Memory B cell (primary cell): ENCODE results near the gene NAA50.

ENCODE experiments used
- ATAC-seq: fragments of 150-1000 bp; cut with Tn5 transposase; 2 replicates; pipeline ENCODE4 v1.10.0; 2021; ENCODE audit warnings: low read depth, mild to moderate bottlenecking, moderate library complexity
- DNase-seq, 2 donors: peaks; one replicate each; pipeline ENCODE4 v3.0.0; 2022; ENCODE audit warnings: low spot score in 2 of 2
- H3K27ac Mint-ChIP-seq: one replicate; pipeline ENCODE4 v1.8.0; 2022; ENCODE audit warnings: mild to moderate bottlenecking, moderate library complexity, mixed read lengths
- H3K27me3 Mint-ChIP-seq: one replicate; pipeline ENCODE4 v1.8.0; 2022; ENCODE audit warnings: mixed read lengths
- H3K36me3 Mint-ChIP-seq: one replicate; pipeline ENCODE4 v1.8.0; 2022; ENCODE audit warnings: mild to moderate bottlenecking, mixed read lengths
- H3K4me1 Mint-ChIP-seq: one replicate; pipeline ENCODE4 v1.8.0; 2022; ENCODE audit warnings: mixed read lengths
- H3K4me3 Mint-ChIP-seq: one replicate; pipeline ENCODE4 v1.8.0; 2022; ENCODE audit warnings: mild to moderate bottlenecking, moderate library complexity, mixed read lengths
- H3K9me3 Mint-ChIP-seq: one replicate; pipeline ENCODE4 v1.8.0; 2022; ENCODE audit warnings: mixed read lengths

Gene NAA50

GRCh38 chr3:113745756-113746547 lies at the start of gene NAA50:
TSS of gene NAA50 (minus strand) at chr3:113746249. CDS start at chr3:113745949, 300 bp downstream.
- Mint-ChIP-seq H3K4me3 (peak within 1 kb of the TSS; percentile 96), H3K4me1 (peaks cover 50% of the 10 kb centered on the region)
- DNase-seq, result peak; percentile 80 to 89

GRCh38 chr3:113795693-113796092 lies 49.6 kb upstream of the NAA50 start:
- no peaks in the 10 kb centered on the region for H3K27me3 Mint-ChIP-seq
- peaks cover 23% of the 10 kb centered on the region for H3K36me3 Mint-ChIP-seq
- DNase-seq (no peak), ATAC-seq (no peak)
- H3K27ac Mint-ChIP-seq, result no peak overlapping the region
- no peak overlapping the region for H3K4me3 Mint-ChIP-seq
- H3K9me3 Mint-ChIP-seq, result no peaks in the 10 kb centered on the region
- no peaks in the 10 kb centered on the region for H3K4me1 Mint-ChIP-seq

More at GRCh38 chr3:113745756-113746547, at the start of gene NAA50:
- Mint-ChIP-seq H3K36me3 (peaks cover 2% of the 10 kb centered on the region), H3K9me3 (no peaks in the 10 kb centered on the region), H3K27me3 (no peaks in the 10 kb centered on the region), H3K27ac (peak within 1 kb of the TSS; percentile 100)
- peak; percentile 68 for ATAC-seq

- DNase-seq (no peak), ATAC-seq (no peak)
- H3K27ac Mint-ChIP-seq, result peak overlapping the region; percentile 21
- H3K36me3 Mint-ChIP-seq, result peaks cover 19% of the 10 kb centered on the region
- no peaks in the 10 kb centered on the region for H3K9me3 Mint-ChIP-seq
- no peaks in the 10 kb centered on the region for H3K4me1 Mint-ChIP-seq
- no peak overlapping the region for H3K4me3 Mint-ChIP-seq
- H3K27me3 Mint-ChIP-seq, result no peaks in the 10 kb centered on the region
These were observed 48.5 kb upstream of the NAA50 start for GRCh38 chr3:113794526-113794925.

GRCh38 chr3:113791381-113791780 lies 45.3 kb upstream of the NAA50 start:
- Mint-ChIP-seq H3K27me3 (no peaks in the 10 kb centered on the region), H3K27ac (no peak overlapping the region), H3K36me3 (peaks cover 24% of the 10 kb centered on the region), H3K9me3 (no peaks in the 10 kb centered on the region), H3K4me3 (no peak overlapping the region), H3K4me1 (peaks cover 3% of the 10 kb centered on the region)
- no peak for DNase-seq
- ATAC-seq, result no peak

- H3K4me1 Mint-ChIP-seq, result peaks cover 5% of the 10 kb centered on the region
- ATAC-seq (no peak), DNase-seq (no peak)
- no peaks in the 10 kb centered on the region for H3K27me3 Mint-ChIP-seq
- no peak overlapping the region for H3K4me3 Mint-ChIP-seq
- H3K27ac Mint-ChIP-seq, result peak overlapping the region; percentile 74
- H3K9me3 Mint-ChIP-seq, result no peaks in the 10 kb centered on the region
- peaks cover 17% of the 10 kb centered on the region for H3K36me3 Mint-ChIP-seq
These were observed 37.9 kb upstream of the NAA50 start for GRCh38 chr3:113783980-113784379.

GRCh38 chr3:113783463-113783862 lies 37.4 kb upstream of the NAA50 start:
- Mint-ChIP-seq H3K36me3 (peaks cover 14% of the 10 kb centered on the region), H3K27ac (peak overlapping the region; percentile 74), H3K4me3 (no peak overlapping the region), H3K27me3 (no peaks in the 10 kb centered on the region), H3K9me3 (no peaks in the 10 kb centered on the region), H3K4me1 (peaks cover 2% of the 10 kb centered on the region)
- no peak for DNase-seq
- peak; percentile 77 for ATAC-seq

- Mint-ChIP-seq H3K27ac (peak overlapping the region; percentile 51), H3K27me3 (no peaks in the 10 kb centered on the region), H3K9me3 (no peaks in the 10 kb centered on the region), H3K4me3 (no peak overlapping the region), H3K36me3 (peaks cover 11% of the 10 kb centered on the region), H3K4me1 (peaks cover 17% of the 10 kb centered on the region)
- DNase-seq (no peak), ATAC-seq (no peak)
These were observed 30.5 kb upstream of the NAA50 start for GRCh38 chr3:113776564-113776963.

- Mint-ChIP-seq H3K27ac (no peak overlapping the region), H3K4me1 (peaks cover 17% of the 10 kb centered on the region), H3K4me3 (no peak overlapping the region), H3K36me3 (peaks cover 9% of the 10 kb centered on the region), H3K9me3 (no peaks in the 10 kb centered on the region), H3K27me3 (no peaks in the 10 kb centered on the region)
- no peak for DNase-seq
- no peak for ATAC-seq
These were observed 29.5 kb upstream of the NAA50 start for GRCh38 chr3:113775516-113775915.

- Mint-ChIP-seq H3K4me1 (peaks cover 17% of the 10 kb centered on the region), H3K27ac (no peak overlapping the region), H3K9me3 (no peaks in the 10 kb centered on the region), H3K36me3 (peaks cover 7% of the 10 kb centered on the region), H3K4me3 (no peak overlapping the region), H3K27me3 (no peaks in the 10 kb centered on the region)
- ATAC-seq (no peak), DNase-seq (no peak)
These were observed 27.3 kb upstream of the NAA50 start for GRCh38 chr3:113773381-113773780.

GRCh38 chr3:113771993-113772392 lies 25.9 kb upstream of the NAA50 start:
- Mint-ChIP-seq H3K27ac (peak overlapping the region; percentile 77), H3K36me3 (peaks cover 7% of the 10 kb centered on the region), H3K27me3 (no peaks in the 10 kb centered on the region), H3K9me3 (no peaks in the 10 kb centered on the region), H3K4me1 (peaks cover 10% of the 10 kb centered on the region), H3K4me3 (no peak overlapping the region)
- ATAC-seq (no peak), DNase-seq (no peak)

- no peak for DNase-seq
- no peak for ATAC-seq
- no peaks in the 10 kb centered on the region for H3K27me3 Mint-ChIP-seq
- H3K4me1 Mint-ChIP-seq, result peaks cover 12% of the 10 kb centered on the region
- H3K4me3 Mint-ChIP-seq, result no peak overlapping the region
- H3K36me3 Mint-ChIP-seq, result peaks cover 7% of the 10 kb centered on the region
- H3K9me3 Mint-ChIP-seq, result no peaks in the 10 kb centered on the region
- H3K27ac Mint-ChIP-seq, result no peak overlapping the region
These were observed 23.5 kb upstream of the NAA50 start for GRCh38 chr3:113769551-113769950.

GRCh38 chr3:113764698-113765097 lies 18.6 kb upstream of the NAA50 start:
- no peak overlapping the region for H3K4me3 Mint-ChIP-seq
- H3K36me3 Mint-ChIP-seq, result peaks cover 2% of the 10 kb centered on the region

GRCh38 chr3:113758389-113759024 lies 12.5 kb upstream of the NAA50 start:
- H3K27ac Mint-ChIP-seq, result peak overlapping the region; percentile 6

More at GRCh38 chr3:113764698-113765097, 18.6 kb upstream of the NAA50 start:
- no peak overlapping the region for H3K27ac Mint-ChIP-seq
- H3K4me1 Mint-ChIP-seq, result peaks cover 7% of the 10 kb centered on the region
- DNase-seq (no peak), ATAC-seq (no peak)
- H3K27me3 Mint-ChIP-seq, result no peaks in the 10 kb centered on the region
- no peaks in the 10 kb centered on the region for H3K9me3 Mint-ChIP-seq

GRCh38 chr3:113754494-113755159 lies 8.6 kb upstream of the NAA50 start:
- ATAC-seq (peak; percentile 92), DNase-seq (no peak)
- peaks cover 11% of the 10 kb centered on the region for H3K36me3 Mint-ChIP-seq
- peaks cover 3% of the 10 kb centered on the region for H3K9me3 Mint-ChIP-seq
- no peaks in the 10 kb centered on the region for H3K27me3 Mint-ChIP-seq
- peak overlapping the region; percentile 65 for H3K27ac Mint-ChIP-seq
- H3K4me1 Mint-ChIP-seq, result peaks cover 8% of the 10 kb centered on the region
- H3K4me3 Mint-ChIP-seq, result no peak overlapping the region

More at GRCh38 chr3:113758389-113759024, 12.5 kb upstream of the NAA50 start:
- Mint-ChIP-seq H3K4me3 (no peak overlapping the region), H3K9me3 (peaks cover 3% of the 10 kb centered on the region), H3K36me3 (peaks cover 9% of the 10 kb centered on the region), H3K4me1 (peaks cover 6% of the 10 kb centered on the region), H3K27me3 (no peaks in the 10 kb centered on the region)
- DNase-seq (no peak), ATAC-seq (no peak)
